Activated T-helper 2 cell treated with anti-CD3 and anti-CD28 coated beads, Interferon-gamma antibody, Interleukin-2, Interleukin-4, amounts not matched to agents 10 μg/mL and 5 μg/mL and 100 μg/mL, durations not matched to agents 14 hours and 24 hours and 36 hours (primary cell): Measurements from ENCODE around the gene TNS3. TPM values are rescaled to one million over a fixed set of nuclear protein-coding genes. Genes with fewer than 3 reads are reported as not detected.

Experiments
- DNase-seq: peaks from one replicate; pipeline ENCODE4 v3.0.0; 2021; ENCODE audit warnings: low spot score
- H3K27ac Mint-ChIP-seq: one replicate; pipeline ENCODE4 v1.8.0; 2021; ENCODE audit warnings: mixed read lengths
- H3K27me3 Mint-ChIP-seq: one replicate; pipeline ENCODE4 v1.8.0; 2021; ENCODE audit warnings: low read depth, mixed read lengths
- H3K36me3 Mint-ChIP-seq: one replicate; pipeline ENCODE4 v1.8.0; 2021; ENCODE audit warnings: low read depth, mixed read lengths
- H3K4me1 Mint-ChIP-seq: one replicate; pipeline ENCODE4 v1.8.0; 2021; ENCODE audit warnings: low read depth, mixed read lengths
- H3K4me3 Mint-ChIP-seq: one replicate; pipeline ENCODE4 v1.8.0; 2021; ENCODE audit warnings: low read depth, mild to moderate bottlenecking, moderate library complexity, mixed read lengths
- H3K9me3 Mint-ChIP-seq: one replicate; pipeline ENCODE4 v1.8.0; 2021; ENCODE audit warnings: mixed read lengths
- intact Hi-C: fragments of 100-400 bp; cut with micrococcal nuclease; formaldehyde crosslinking; loops from one replicate; pipeline ENCODE4 v1.15.1; 2023
- total RNA-seq: library from RNA; stranded (reverse); gene quantifications from 2 replicates; pipeline ENCODE4 v1.2.3, GENCODE V29; 2022

Gene TNS3
- total RNA-seq, 1 donor from 2014 or later: 5.3 TPM

DNA sequence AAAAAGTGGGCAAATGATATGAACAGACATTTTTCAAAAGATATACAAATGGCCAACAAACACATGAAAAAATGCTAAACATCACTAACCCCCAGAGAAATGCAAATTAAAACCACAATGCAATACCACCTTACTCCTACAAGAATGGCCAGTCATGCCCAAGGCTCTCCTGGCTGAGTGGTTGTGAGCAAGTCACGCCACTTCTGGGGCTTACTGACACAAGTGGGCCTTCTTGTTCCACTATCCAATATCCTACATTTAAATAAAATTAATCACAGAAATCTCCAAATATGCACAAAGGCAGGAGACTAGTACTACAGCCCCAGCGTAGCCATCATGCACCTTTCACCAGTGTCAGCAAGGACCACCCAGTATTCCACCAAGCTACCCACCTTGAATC is 181.9 kb downstream of the TNS3 start:
- H3K4me1 Mint-ChIP-seq: peaks cover 5% of the 10 kb centered on the region

DNA sequence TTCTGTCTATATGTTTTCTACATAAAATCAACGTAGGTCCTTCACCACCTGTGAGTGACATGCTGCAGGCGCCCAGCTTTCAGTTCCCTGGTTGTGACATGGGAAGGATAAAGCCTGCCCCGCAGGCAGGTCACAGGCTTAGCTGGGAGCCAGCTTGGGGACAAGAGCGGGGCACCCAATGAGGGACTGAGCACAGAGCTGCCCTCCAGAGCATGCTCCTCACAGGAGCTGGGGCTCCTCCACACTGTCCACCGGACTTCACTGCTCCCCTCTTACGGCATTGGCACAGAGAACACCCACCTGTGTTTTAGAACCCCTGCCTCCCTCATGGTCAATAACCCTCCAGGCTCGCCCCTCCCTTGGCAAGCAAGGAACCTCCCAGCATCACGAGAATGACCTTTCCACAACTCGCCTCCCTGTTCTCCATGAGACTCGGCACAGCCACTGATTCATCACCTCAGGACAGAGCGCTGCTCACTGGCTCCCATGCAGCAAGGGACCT is 187.1 kb downstream of the TNS3 start:
- H3K27ac Mint-ChIP-seq: no peak overlapping the region
- H3K36me3 Mint-ChIP-seq: no peaks in the 10 kb centered on the region
- intact Hi-C loops: no loop called here
- no peaks in the 10 kb centered on the region for H3K27me3 Mint-ChIP-seq
- H3K4me3 Mint-ChIP-seq: no peak overlapping the region
- no peaks in the 10 kb centered on the region for H3K9me3 Mint-ChIP-seq
- H3K4me1 Mint-ChIP-seq: no peaks in the 10 kb centered on the region
- no peak for DNase-seq

More for the DNA sequence above, 181.9 kb downstream of the TNS3 start:
- H3K9me3 Mint-ChIP-seq: no peaks in the 10 kb centered on the region
- H3K27me3 Mint-ChIP-seq: no peaks in the 10 kb centered on the region
- H3K4me3 Mint-ChIP-seq: no peak overlapping the region
- no peak overlapping the region for H3K27ac Mint-ChIP-seq
- DNase-seq: no peak
- intact Hi-C loops: no loop called here
- no peaks in the 10 kb centered on the region for H3K36me3 Mint-ChIP-seq

DNA sequence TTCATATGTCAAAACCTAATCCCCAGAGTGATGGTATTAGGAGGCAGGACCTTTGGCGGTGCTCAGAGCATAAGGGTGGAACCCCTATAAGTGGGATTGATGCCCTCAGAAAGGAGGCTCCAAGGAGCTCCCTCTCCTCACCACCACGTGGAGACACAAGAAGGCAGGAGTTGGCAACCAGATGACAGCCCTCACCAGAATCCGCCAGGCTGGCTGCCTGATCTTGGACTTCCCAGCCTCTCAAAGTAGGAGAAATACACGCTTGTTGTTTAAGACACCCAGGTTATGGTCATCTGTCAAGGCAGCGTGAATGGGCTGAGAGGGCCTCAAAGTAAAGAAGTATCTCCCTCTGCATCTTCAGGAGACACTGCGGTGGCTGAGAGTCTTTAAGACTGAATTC is 187.7 kb downstream of the TNS3 start:
- no peaks in the 10 kb centered on the region for H3K27me3 Mint-ChIP-seq

GRCh38 chr7:47393406-47393805 is 188.5 kb downstream of the TNS3 start:
- no peaks in the 10 kb centered on the region for H3K36me3 Mint-ChIP-seq
- intact Hi-C loops: no loop called here
- no peaks in the 10 kb centered on the region for H3K4me1 Mint-ChIP-seq
- no peak for DNase-seq
- no peak overlapping the region for H3K27ac Mint-ChIP-seq
- no peaks in the 10 kb centered on the region for H3K27me3 Mint-ChIP-seq
- H3K4me3 Mint-ChIP-seq: no peak overlapping the region
- H3K9me3 Mint-ChIP-seq: no peaks in the 10 kb centered on the region

More for the DNA sequence above, 187.7 kb downstream of the TNS3 start:
- Mint-ChIP-seq H3K9me3 (no peaks in the 10 kb centered on the region), H3K36me3 (no peaks in the 10 kb centered on the region), H3K4me3 (no peak overlapping the region), H3K27ac (no peak overlapping the region), H3K4me1 (no peaks in the 10 kb centered on the region)
- intact Hi-C loops: no loop called here
- no peak for DNase-seq

GRCh38 chr7:47392241-47392759 is 189.6 kb downstream of the TNS3 start:
- Mint-ChIP-seq H3K4me3 (no peak overlapping the region), H3K36me3 (no peaks in the 10 kb centered on the region), H3K9me3 (no peaks in the 10 kb centered on the region), H3K27ac (no peak overlapping the region), H3K4me1 (no peaks in the 10 kb centered on the region), H3K27me3 (peaks cover 2% of the 10 kb centered on the region)
- intact Hi-C loops: no loop called here
- no peak for DNase-seq

- H3K36me3 Mint-ChIP-seq: no peaks in the 10 kb centered on the region
- H3K4me1 Mint-ChIP-seq: no peaks in the 10 kb centered on the region
- no peaks in the 10 kb centered on the region for H3K9me3 Mint-ChIP-seq
- no peak overlapping the region for H3K4me3 Mint-ChIP-seq
- intact Hi-C loops: no loop called here
- DNase-seq: no peak
- peaks cover 2% of the 10 kb centered on the region for H3K27me3 Mint-ChIP-seq
- H3K27ac Mint-ChIP-seq: no peak overlapping the region
These were observed 190.2 kb downstream of the TNS3 start for GRCh38 chr7:47391726-47392125.

DNA sequence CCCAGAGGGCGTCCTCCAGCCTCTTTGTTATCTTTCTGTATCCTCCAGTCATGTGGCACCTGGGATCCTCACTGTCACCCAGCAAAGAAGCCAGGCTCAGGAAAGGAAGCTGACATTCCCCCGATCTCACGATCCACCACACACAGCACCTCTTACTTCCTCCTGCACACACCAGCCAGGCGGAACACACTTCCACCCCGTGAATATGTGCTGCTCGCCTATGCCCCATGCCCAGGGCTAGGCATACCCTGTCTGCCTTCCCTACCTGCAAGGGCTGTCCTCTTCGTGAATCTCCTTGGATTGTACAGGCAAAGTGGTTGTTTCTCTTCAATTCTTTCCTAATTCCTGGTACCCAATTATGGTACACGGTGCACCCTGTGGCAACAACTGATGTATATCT is 191.0 kb downstream of the TNS3 start:
- Mint-ChIP-seq H3K27ac (no peak overlapping the region), H3K4me1 (no peaks in the 10 kb centered on the region), H3K27me3 (peaks cover 2% of the 10 kb centered on the region), H3K36me3 (no peaks in the 10 kb centered on the region), H3K9me3 (no peaks in the 10 kb centered on the region), H3K4me3 (no peak overlapping the region)
- intact Hi-C loops: no loop called here
- no peak for DNase-seq

- intact Hi-C loops: no loop called here
- Mint-ChIP-seq H3K4me1 (no peaks in the 10 kb centered on the region), H3K9me3 (no peaks in the 10 kb centered on the region), H3K27me3 (peaks cover 2% of the 10 kb centered on the region), H3K27ac (no peak overlapping the region), H3K36me3 (no peaks in the 10 kb centered on the region), H3K4me3 (no peak overlapping the region)
- DNase-seq: no peak
These were observed 191.8 kb downstream of the TNS3 start for GRCh38 chr7:47389923-47390630.

- no peaks in the 10 kb centered on the region for H3K4me1 Mint-ChIP-seq
- peaks cover 2% of the 10 kb centered on the region for H3K27me3 Mint-ChIP-seq
- DNase-seq: no peak
- no peaks in the 10 kb centered on the region for H3K9me3 Mint-ChIP-seq
- intact Hi-C loops: no loop called here
- H3K36me3 Mint-ChIP-seq: no peaks in the 10 kb centered on the region
- H3K4me3 Mint-ChIP-seq: no peak overlapping the region
- no peak overlapping the region for H3K27ac Mint-ChIP-seq
These were observed 192.6 kb downstream of the TNS3 start for GRCh38 chr7:47389171-47389922.

DNA sequence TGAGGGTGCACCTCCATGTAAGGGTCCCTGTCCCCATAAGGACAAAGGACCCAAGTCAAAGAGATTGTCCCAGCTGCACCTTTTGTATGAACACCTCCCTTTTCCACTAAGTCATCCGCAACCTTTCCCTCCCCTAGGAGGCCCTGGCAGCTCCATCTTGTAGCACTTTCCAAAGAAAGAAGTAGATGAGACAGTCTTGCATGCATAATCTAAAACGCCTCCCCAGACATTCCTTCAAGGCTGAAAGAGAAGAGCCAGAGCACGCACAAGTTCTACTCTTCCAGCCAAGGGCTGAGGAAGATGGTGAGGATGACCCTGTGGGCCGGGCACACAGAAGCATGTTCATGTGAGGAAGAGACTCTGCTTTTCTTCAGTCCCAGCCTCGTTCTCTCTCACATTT is 194.4 kb downstream of the TNS3 start:
- Mint-ChIP-seq H3K27me3 (peaks cover 2% of the 10 kb centered on the region), H3K9me3 (no peaks in the 10 kb centered on the region), H3K4me1 (no peaks in the 10 kb centered on the region), H3K27ac (no peak overlapping the region), H3K4me3 (no peak overlapping the region), H3K36me3 (no peaks in the 10 kb centered on the region)
- intact Hi-C loops: no loop called here
- DNase-seq: no peak

- no peak overlapping the region for H3K4me3 Mint-ChIP-seq
- DNase-seq: no peak
- no peaks in the 10 kb centered on the region for H3K36me3 Mint-ChIP-seq
- H3K9me3 Mint-ChIP-seq: no peaks in the 10 kb centered on the region
- H3K27ac Mint-ChIP-seq: no peak overlapping the region
- peaks cover 2% of the 10 kb centered on the region for H3K27me3 Mint-ChIP-seq
- no peaks in the 10 kb centered on the region for H3K4me1 Mint-ChIP-seq
- intact Hi-C loops: no loop called here
These were observed 195.6 kb downstream of the TNS3 start for GRCh38 chr7:47386273-47386835.

GRCh38 chr7:47385536-47386125 is 196.3 kb downstream of the TNS3 start:
- Mint-ChIP-seq H3K36me3 (no peaks in the 10 kb centered on the region), H3K27me3 (peaks cover 2% of the 10 kb centered on the region), H3K4me1 (no peaks in the 10 kb centered on the region), H3K27ac (no peak overlapping the region), H3K9me3 (no peaks in the 10 kb centered on the region), H3K4me3 (no peak overlapping the region)
- intact Hi-C loops: no loop called here
- no peak for DNase-seq
